ENCODE results near the gene LMF1. TPM values are rescaled to one million over a fixed set of nuclear protein-coding genes. Genes with fewer than 3 reads are reported as not detected.

Gene LMF1
- total and polyA plus RNA-seq, 2 of the 4 experiments (the other 2 are of a cell fraction) = 7.7 to 13.1 TPM

GRCh38 chr16:1006781-1007180 is 36.0 kb upstream of the LMF1 start:
- Histone ChIP-seq H3K79me1 (ENCODE audit: low read depth in 1 of 2, low read length in 2 of 2) (no peaks in the 10 kb centered on the region), H3K23ac (ENCODE audit: low read depth, low read length) (no peak overlapping the region), H3K9ac (ENCODE audit: low read depth, low read length) (no peak overlapping the region), H2BK20ac (ENCODE audit: low read depth, low read length) (no peak overlapping the region), H2AK5ac (ENCODE audit: low read depth, low read length) (no peak overlapping the region), H3K36me3 (ENCODE audit: control insufficient read depth, insufficient read depth, low read length) (no peaks in the 10 kb centered on the region), H2AK9ac (replicated peaks; ENCODE audit: low read depth, low read length, poor library complexity) (no peak overlapping the region), H4K91ac (ENCODE audit: insufficient read depth, low read depth, low read length) (no peak overlapping the region), H2BK5ac (ENCODE audit: low read depth, low read length, poor library complexity, severe bottlenecking) (no peak overlapping the region), H4K5ac (ENCODE audit: low read depth, low read length) (no peak overlapping the region), H2BK15ac (ENCODE audit: low read depth, low read length) (no peak overlapping the region), H3K27ac (ENCODE audit: insufficient read depth, low read length) (no peak overlapping the region), H3K14ac (replicated peaks; ENCODE audit: low read depth, low read length) (no peak overlapping the region), H2AFZ (replicated peaks; ENCODE audit: low read length, poor library complexity) (no peak overlapping the region), H3K4me1 (ENCODE audit: control insufficient read depth, insufficient read depth, low read length) (peaks cover 7% of the 10 kb centered on the region), H3K9me3 (ENCODE audit: control insufficient read depth, insufficient read depth, low read length) (no peaks in the 10 kb centered on the region), H3K27me3 (ENCODE audit: control insufficient read depth, insufficient read depth, low read length) (peaks cover 54% of the 10 kb centered on the region; the same call in 1 of the 2 replicates), H3K4ac (ENCODE audit: low read depth, low read length) (no peak overlapping the region), H3K4me2 (ENCODE audit: low read depth, low read length) (no peak overlapping the region), H3K9me1 (ENCODE audit: insufficient read depth, low read length) (no peaks in the 10 kb centered on the region), H3K56ac (ENCODE audit: extremely low read depth, insufficient read depth, low read length) (no peak overlapping the region), H4K8ac (ENCODE audit: low read depth in 2 of 2, low read length in 2 of 2) (no peak overlapping the region), H3K18ac (ENCODE audit: low read depth, low read length) (no peak overlapping the region), H3K4me3 (ENCODE audit: insufficient read depth, low read depth, low read length) (no peak overlapping the region), H4K20me1 (ENCODE audit: insufficient read depth, low read length) (no peaks in the 10 kb centered on the region; the same call in 1 of the 2 replicates), H2BK120ac (ENCODE audit: low read depth, low read length) (no peak overlapping the region)
- intact Hi-C loops (cut with micrococcal nuclease) = no loop called here
- WGBS, 2 experiments (ENCODE audit: extremely low coverage in 2 of 2, insufficient read length in 1 of 2) = 81% methylated on average over 10 of the region's 25 CpGs; no CpG with 5 or more reads in 1 of the 2 experiments
- POLR2A ChIA-PET (ENCODE audit: unreplicated experiment) = no interaction called here
- ATAC-seq (ENCODE audit: low read depth) (no peak), DNase-seq (no peak)
- TF ChIP-seq RCOR1 (IDR thresholded peaks at IDR 0.05; ENCODE audit: insufficient replicate concordance, low read length) (no peak), MAFK (IDR thresholded peaks at IDR 0.05; ENCODE audit: low read depth, low read length) (no peak), MAZ (IDR thresholded peaks at IDR 0.05; ENCODE audit: borderline replicate concordance, low read depth, low read length) (no peak), ELK1 (IDR thresholded peaks at IDR 0.05; ENCODE audit: borderline replicate concordance, low read depth, low read length) (no peak), FOS (IDR thresholded peaks at IDR 0.05; ENCODE audit: low read depth, low read length) (no peak), MXI1 (IDR thresholded peaks at IDR 0.05; ENCODE audit: borderline replicate concordance, low read depth, low read length) (no peak), CEBPB (IDR thresholded peaks at IDR 0.05; ENCODE audit: low read depth, low read length) (no peak), USF2 (IDR thresholded peaks at IDR 0.05; ENCODE audit: low read depth, low read length) (no peak), CHD1 (IDR thresholded peaks at IDR 0.05; ENCODE audit: low read depth, low read length) (no peak), CTCF (conservative IDR thresholded peaks at IDR 0.05; ENCODE audit: low read depth, low read length) (no peak), RFX5 (IDR thresholded peaks at IDR 0.05; ENCODE audit: low read depth, low read length) (no peak), RAD21 (IDR thresholded peaks at IDR 0.05; ENCODE audit: low read length) (no peak), SMC3 (IDR thresholded peaks at IDR 0.05; ENCODE audit: low read depth, low read length) (no peak), NFE2L2 (IDR thresholded peaks at IDR 0.05; ENCODE audit: low read depth, low read length) (no peak)
- no TSS peak for BruUV-seq (replicated peaks)
- in situ Hi-C loops (cut with MboI; ENCODE audit: low sequenced_read_pairs) = no loop called here
- CTCF ChIA-PET = no interaction called here
- dilution Hi-C loops (cut with HindIII; ENCODE audit: low sequenced_read_pairs, unreplicated experiment) = no loop called here
